GM18502 (cell line): ENCODE measurements around the gene ADSL.
"Not testable (repeated sequence)": the region's sequence is repeated elsewhere in the genome, so short reads cannot be mapped to it uniquely, and the experiment has no call there.

ENCODE experiments used
- ATAC-seq: cut with Tn5 transposase; IDR thresholded peaks from one replicate; pipeline ENCODE4 v1.9.1; 2021; ENCODE audit warnings: mild to moderate bottlenecking; ENCODE audit not compliant: unreplicated experiment, poor library complexity

The ADSL gene

DNA sequence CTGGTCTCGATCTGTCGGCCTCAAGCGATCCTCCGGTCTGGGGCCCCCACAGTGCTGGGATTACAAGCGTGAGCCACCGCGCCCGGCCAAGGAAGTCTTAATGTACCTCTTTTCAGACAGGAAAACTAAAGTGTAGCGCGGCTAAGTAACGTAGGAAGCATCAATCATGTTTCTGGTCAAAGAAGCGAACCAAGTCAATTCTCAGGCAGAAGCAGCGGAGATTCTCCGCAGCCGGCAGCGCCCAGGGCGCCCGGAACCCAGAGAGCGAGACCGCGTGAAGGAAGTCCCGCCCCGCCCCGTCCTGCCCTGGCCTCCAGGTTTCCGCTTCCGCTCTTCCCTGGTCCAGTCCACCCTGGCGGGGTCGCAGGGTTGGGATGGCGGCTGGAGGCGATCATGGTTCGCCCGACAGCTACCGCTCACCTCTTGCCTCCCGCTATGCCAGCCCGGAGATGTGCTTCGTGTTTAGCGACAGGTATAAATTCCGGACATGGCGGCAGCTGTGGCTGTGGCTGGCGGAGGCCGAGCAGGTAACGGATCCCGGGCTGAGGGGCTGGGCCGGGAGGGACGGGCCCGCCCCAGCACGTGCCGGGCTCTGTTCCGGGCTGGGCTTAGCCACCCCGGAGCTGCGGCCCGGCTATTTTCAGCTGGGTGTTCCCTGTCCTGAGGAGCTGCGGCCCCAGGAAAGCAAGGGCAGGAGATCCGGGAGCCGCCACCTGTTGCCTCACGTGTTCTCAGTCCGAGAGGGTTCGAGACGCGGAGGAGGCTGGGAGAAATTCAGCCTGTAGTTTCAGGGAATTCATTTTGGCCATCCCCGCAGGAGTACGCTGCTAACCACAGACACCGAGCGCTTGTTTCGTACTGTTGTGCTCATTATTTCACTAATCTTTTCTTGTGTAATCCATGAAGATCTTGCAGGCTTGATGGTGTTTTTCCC is at the start of gene ADSL:
Gene ADSL (plus strand): TSS at position 316 of the 934 bp plus-strand sequence. CDS start 59 bp downstream, at position 375.
- ATAC-seq = peak; percentile 83

DNA sequence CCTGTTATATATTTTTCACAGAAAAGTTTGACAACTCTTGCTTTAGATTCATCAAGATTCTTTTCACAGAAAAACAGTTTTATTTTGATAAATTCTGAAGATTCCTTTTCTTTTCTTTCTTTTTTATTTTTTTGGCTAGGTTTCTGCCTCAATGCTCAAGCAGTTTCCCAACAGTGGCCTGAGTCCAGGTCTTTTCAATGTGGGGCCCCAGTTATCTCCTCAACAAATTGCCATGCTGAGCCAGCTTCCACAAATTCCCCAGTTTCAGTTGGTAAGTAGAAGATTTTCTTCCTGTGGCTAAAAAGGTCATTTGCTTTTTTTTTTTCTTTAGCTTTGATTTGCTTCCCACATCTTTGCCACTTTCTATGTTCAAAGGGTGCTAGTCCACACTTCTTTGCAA is 46.0 kb upstream of the ADSL start:
- ATAC-seq = no peak

DNA sequence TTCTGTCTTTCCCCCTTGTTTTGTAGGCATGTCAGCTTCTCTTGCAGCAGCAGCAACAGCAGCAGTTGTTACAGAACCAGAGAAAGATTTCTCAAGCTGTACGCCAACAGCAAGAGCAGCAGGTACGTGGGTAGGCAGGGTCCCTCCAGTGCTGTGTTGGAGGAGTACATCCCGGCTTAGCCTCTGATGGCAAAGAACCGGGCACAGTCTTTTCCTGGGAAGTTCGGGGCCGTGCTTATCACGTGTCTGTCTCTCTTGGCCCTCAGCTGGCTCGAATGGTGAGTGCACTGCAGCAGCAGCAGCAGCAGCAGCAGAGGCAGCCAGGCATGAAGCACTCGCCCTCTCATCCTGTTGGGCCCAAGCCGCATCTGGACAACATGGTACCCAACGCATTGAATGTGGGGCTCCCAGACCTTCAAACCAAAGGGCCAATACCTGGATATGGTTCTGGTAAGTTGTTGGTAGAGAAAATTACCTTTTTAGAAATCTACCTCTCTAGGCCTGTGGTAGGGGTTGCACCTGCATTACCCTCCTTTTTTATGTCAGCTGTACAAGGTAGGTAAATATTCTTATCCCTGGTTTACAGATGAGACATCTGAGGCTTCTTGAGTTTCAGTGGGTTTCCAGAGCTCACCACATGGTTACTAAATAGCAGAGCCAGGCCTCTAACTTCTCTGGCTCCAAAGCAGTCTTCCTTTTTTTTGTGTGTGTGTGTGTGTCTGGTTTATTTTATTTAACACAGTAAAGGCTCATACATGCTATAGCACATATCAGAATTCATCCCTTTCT is 45.2 kb upstream of the ADSL start:
- ATAC-seq = no peak

DNA sequence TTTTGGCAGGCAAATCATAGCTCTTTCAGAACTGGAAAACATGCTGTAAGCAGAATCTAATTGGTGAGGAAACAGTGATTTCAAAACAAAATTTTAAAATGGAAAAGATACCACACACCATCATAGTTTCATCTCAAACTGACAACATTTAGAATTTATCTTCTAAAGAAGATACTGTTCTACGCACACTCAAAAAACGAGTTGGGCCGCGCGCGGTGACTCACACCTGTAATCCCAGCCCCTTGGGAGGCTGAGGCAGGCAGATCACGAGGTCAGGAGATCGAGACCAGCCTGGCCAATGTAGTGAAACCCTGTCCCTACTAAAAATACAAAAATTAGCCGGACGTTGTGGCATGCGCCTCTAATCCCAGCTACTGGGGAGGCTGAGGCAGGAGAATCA is 44.2 kb upstream of the ADSL start:
- ATAC-seq = no peak

DNA sequence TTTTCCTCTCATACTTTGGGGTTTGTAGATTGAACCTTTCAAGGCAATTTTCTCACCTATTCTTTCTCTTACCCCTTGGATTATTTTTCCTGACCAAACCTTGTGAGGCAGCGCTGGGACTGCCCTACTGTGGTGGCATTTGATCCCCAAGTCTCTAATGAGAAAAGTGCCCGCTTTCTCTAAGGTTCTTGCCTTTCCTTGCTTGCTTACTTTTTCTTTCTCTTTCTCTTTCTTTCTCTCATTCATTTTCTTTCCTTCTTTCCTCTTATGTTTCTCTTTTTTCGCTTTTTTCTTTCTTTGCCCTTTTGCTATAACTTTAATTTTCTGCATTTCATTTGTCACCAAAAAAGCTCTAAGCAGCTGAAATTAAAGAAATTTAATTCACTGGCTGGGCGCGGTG is 40.7 kb upstream of the ADSL start:
- ATAC-seq = no peak

DNA sequence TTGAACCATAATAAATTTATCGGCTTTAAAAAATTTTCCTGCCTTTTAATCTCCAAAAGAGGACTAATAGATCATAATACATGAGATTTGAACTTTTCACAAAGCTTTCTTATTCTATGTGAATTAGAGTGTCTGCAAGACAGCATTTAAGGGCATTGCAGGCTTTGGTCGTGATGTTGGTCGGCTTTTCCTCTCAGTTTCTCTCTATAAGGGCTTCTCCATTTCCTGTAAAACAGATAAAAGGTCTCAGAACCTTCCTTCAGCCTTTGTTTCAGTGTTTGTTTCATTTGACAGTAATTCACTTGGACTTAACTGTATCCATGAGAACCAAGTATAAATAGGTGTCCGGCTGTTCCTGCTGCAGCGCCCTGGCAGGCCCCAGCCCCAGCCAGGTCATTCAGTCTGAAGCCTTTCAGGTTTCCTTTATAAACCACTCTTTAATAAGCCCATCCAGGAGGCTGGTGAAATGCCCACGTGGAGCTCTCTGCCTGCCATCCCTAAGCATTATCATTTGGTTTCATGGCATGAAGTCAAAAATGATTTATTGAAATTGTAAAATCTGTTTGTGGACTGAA is 37.2 kb upstream of the ADSL start:
- ATAC-seq = no peak

DNA sequence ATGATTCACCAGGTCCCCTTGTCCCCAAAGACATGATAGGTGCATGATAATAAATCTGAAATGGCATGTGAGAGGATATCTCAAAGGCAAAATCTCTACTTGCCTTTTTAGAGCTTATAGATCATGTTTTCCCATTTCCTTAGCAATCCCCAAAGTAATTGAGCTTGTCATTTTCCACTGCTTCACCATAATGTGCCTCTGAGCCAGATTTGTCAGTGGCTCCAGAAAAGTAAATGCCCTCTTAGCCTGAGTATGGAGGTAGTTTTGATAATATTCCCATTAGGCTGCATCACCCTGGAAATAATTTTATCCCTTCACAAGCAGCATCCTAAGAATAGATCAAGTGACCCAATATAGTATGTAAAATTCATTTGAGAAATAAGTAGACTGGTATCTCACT is 36.7 kb upstream of the ADSL start:
- ATAC-seq = no peak

DNA sequence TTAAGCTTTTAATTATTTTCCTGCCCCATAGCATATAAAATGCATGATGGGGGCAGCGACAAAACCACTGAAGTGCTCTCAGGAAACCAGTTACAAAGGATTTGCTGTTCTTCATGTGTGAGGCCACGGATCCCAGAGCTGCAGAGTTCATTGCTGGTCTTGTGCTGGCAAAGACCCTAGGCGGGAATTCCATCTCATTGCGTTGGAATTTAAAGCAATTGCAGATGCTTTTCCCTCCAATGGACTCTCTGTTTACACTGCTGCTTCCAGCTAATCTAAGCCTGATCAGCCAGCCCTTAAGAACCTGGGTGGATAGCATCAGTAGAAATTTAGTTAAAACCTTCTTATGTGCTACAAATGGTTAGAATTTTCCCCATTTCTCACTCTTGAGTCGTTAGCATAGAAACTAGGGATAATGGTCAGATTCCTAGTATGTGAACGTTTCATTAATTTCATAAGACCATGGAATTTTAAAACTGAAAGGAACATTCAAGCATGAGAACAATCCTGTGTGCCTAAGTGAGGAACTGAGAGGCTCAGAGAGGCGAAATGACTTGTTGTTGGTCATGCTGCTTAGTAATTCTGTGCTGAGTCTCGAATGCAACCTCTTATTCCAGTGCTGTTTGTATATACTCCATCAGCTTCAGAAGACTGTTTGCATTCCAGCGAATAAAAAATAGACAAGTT is 36.1 kb upstream of the ADSL start:
- ATAC-seq = no peak

DNA sequence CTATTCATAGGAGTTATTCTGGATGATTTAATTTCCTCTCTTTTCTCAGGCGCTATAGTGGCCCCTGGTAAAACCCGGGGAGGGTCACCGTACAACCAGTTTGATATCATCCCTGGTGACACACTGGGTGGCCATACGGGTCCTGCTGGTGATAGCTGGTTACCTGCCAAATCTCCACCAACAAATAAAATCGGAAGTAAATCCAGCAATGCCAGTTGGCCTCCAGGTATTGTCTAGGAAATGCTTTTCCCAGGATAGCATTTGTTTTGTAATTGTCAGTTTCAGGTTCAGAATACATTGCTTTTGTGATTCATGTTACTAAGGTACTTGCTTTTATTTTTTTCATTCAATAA is 35.6 kb upstream of the ADSL start:
- ATAC-seq = no peak

DNA sequence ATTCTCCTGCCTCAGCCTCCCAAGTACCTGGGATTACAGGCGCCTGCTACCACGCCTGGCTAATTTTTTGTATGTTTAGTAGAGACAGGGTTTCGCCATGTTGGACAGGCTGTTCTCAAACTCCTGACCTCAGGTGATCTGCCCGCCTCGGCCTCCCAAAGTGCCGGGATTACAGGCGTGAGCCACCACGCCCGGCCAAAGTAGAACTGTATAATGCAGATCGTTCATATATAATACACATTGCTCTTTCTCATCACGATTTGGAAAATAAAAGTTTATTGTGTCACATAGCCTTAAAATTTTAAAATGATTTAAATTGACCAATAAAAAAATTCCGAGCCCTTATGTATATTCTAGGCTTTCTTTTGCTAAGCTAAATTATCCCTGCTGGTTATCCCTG is 34.7 kb upstream of the ADSL start:
- not testable (repeated sequence) for ATAC-seq

DNA sequence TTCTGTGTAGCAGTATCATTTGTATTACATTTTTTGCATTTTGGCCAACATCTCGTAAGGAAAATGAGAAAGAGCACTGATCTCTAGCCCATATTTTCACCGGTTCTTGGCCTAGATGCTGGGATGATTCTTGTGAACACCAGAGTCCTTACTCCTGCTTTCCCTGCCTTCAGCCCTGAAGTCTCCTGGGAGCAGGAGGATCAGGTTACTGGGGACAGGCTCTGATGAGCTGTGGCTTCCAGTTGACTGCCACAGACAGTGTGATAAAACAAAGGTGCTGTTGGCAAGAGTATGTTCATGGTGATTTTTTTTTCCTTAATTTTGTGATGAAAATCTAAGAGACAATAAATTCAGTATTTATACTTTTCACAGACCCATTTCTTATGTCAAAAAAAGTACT is 34.2 kb upstream of the ADSL start:
- no peak for ATAC-seq

DNA sequence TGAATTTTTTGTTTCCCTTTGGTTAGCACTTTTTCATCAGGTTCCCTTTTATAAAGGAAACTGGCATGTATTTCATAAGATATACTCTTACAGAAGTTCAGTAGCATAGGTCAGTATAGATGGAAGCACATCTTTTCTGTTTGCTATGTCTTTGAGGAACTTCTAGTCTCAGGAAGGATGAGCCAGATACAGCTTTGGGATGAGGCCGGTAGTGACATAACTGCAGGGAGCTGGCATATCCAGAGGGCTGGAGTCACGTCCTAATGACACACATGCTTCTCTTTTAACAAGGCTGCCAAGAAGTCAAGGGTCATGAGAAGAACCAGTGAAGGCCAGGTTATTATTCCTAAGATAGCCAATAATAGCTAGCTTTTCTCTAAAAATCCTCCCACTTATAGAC is 33.3 kb upstream of the ADSL start:
- no peak for ATAC-seq

DNA sequence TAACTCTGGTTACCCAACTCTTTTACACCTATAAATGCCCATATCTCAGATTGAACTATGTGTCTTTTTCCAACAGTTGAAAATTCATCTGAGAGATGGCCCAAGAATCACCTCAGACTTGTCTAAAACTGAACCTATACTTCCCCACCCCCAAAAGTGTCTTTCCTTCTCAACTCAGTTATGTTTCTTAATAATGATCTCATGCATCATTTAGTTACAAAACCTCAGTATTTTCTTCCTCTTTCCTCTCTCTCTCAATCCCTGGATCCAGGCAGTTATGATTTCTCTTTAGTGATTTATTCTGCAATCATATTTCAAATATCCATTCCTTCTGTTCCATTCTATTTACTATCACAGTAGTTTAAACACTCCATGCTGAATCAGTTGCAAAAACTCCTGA is 32.3 kb upstream of the ADSL start:
- ATAC-seq = no peak

DNA sequence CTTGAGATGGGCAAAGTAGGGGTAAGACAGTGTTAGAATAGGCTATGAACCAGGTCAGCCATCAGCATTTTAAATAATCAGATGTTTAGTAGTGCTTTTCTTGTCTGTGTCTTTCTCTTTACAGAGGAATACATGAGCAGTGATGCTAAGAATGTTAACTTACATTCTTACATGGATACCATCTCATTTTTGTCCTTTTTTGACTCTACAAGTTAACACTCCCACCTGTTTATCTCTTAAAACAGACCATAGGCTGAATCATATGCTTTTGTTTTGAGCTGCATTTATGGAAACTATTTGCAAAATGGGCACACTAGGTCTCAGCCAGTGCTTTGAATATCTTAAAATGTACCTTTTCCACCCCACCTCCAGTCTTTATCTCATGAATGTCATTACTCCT is 25.6 kb upstream of the ADSL start:
- ATAC-seq = no peak

DNA sequence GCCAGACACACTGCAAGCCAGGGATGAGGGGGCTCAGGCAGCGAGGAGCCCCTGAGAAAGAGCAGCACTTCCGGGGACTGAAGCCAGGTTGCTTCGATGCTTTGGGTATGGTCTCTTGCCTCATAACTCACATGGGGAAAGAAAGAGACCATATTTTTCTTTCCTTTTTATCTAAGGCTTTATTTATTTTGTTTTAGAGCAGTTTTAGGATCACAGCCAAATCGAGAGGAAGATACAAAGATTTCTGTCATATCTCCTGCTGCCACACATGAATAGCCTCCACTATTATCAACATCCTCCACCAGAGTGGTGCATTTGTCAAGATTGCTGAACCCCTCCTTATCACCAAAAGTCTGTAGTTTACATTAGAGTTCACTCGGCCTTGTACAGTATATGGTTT is 24.3 kb upstream of the ADSL start:
- no peak for ATAC-seq

DNA sequence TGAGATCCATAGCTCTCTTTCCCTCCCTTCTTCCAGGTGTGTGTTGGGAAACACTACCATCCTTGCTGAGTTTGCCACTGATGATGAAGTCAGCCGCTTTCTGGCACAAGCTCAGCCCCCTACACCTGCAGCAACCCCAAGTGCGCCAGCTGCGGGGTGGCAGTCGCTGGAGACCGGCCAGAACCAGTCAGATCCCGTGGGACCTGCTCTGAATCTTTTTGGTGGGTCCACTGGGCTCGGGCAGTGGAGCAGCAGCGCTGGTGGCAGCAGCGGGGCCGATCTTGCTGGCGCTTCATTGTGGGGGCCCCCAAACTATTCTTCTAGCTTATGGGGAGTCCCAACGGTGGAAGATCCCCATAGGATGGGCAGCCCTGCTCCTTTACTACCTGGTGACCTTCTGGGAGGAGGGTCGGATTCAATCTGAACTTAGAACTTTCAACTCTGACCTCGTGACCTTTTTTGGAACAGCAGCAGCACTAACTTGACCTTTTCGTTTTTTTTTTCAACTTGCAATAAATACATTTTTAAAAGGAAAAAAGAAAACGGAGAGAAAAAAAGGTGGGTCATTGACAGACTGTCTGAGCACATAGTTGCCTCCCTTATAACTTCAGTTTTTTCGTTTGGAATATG is 23.4 kb upstream of the ADSL start:
- no peak for ATAC-seq

DNA sequence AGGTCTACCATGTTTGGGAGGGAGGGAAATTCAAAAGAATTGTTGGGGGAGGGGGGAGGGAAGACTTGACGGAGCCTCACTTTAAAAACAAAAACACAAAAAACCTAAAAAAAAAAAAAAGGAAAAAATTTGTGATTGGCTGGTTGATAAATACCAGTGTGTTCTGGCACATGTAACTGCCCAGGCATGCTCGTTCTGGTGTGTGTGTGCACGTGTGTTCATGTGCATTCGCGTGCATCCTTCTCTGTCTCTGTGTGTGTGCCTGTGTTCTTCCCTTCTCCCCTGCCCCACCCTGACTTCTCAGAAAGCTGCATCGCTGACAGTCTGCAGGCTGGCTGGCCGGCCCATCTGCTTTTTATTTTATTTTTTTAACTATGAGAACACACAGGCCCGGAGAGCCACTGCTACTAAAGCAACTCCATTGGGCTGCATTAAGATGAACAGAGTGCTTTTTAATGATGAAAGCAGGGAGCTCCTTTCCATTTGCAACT is 22.6 kb upstream of the ADSL start:
- ATAC-seq = no peak

DNA sequence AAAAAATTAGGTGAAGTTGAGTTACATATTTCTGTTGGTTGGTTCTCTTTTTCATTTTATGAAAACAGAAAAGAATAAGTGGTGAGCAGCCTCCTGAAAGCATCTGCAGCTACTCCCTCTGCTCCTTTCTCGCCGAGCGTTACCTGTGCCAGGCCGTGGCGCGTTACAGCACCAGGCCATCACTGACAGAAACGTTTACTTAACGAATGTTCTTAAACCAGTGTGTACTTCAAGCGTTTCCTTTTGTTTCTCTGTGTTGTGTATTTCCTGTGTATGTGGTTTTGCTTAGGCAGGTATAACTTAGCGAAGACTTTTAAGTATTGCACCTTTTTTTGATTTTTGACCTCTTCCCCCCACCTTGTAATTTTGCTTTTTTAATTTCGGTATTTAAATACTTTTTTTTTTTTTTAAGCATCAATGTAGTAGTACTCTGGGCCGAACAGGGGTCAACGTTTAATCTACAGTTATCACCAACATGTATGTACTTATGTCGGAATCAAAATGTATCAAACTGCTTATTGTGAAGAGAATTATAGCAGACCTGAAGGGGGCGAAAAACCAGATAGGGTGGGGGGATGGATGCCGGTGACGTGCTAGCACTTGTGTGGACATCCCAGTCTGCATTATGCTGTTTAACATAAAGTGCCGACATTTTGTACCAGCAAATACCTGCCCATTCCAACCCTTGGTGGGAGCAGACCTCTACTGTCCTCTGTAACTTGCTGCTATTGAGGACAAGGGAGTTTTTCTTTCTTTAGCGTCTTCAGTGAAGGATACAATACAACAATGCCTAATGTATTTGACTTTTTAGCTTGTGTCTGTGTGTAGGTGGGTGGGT is 21.6 kb upstream of the ADSL start:
- ATAC-seq = no peak

DNA sequence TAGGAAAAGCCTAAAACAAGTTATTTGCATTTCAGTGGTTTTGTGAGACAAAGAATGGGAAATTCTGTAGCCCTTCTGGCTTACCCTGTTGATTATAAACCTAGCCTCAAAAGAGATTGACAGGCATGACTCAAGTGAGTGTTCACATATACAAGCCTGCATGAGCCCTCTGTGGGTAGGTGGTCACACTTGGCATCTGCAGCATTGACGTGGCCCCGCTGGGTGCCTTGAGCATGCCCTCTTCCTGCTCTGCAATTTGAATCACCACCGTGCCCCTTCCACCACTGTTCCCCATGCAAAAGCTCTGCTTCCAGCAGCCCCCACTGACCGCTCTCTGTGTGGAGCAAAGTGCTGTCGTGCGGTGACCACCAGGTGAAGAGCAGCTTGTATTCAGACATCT is 21.0 kb upstream of the ADSL start:
- no peak for ATAC-seq
